ENCODE data around the gene ZNF611.
"Not testable (repeated sequence)": the region's sequence is repeated elsewhere in the genome, so short reads cannot be mapped to it uniquely, and the experiment has no call there.

The ZNF611 gene

DNA sequence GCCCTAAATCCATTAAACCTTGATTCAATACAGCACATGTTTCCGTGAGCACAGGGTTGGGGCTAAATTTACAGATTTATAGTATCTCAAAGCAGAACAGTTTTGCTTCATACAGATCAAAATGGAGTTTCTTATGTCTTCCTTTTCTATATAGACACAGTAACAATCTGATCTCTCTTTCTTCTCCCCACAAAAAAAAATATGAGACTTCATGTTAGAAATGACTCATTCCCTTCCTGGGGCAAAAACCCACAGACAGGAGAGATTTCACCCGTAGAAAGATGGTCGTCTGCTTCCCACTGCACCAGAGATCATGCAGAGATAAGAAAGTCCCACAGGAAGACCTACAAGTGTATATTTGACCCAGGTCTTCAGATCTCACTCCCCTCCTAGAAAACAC is 7.7 kb upstream of the ZNF611 start:
- TF ChIP-seq, protein P1, sequence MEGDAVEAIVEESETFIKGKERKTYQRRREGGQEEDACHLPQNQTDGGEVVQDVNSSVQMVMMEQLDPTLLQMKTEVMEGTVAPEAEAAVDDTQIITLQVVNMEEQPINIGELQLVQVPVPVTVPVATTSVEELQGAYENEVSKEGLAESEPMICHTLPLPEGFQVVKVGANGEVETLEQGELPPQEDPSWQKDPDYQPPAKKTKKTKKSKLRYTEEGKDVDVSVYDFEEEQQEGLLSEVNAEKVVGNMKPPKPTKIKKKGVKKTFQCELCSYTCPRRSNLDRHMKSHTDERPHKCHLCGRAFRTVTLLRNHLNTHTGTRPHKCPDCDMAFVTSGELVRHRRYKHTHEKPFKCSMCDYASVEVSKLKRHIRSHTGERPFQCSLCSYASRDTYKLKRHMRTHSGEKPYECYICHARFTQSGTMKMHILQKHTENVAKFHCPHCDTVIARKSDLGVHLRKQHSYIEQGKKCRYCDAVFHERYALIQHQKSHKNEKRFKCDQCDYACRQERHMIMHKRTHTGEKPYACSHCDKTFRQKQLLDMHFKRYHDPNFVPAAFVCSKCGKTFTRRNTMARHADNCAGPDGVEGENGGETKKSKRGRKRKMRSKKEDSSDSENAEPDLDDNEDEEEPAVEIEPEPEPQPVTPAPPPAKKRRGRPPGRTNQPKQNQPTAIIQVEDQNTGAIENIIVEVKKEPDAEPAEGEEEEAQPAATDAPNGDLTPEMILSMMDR (IDR thresholded peaks at IDR 0.05; ENCODE audit: low read depth, low read length, missing control alignments): no peak
- no peak for DNase-seq (ENCODE audit: low read depth)
- H3K4me3 ChIP-seq (ENCODE audit: low read depth, low read length): no peak overlapping the region

- TF ChIP-seq, protein P1 (IDR thresholded peaks at IDR 0.05; ENCODE audit: low read depth, low read length, missing control alignments): no peak
- DNase-seq (ENCODE audit: low read depth): no peak
- no peak overlapping the region for H3K4me3 ChIP-seq (ENCODE audit: low read depth, low read length)
Measured at GRCh38 chr19:52741951-52742485, 7.2 kb upstream of the ZNF611 start.

DNA sequence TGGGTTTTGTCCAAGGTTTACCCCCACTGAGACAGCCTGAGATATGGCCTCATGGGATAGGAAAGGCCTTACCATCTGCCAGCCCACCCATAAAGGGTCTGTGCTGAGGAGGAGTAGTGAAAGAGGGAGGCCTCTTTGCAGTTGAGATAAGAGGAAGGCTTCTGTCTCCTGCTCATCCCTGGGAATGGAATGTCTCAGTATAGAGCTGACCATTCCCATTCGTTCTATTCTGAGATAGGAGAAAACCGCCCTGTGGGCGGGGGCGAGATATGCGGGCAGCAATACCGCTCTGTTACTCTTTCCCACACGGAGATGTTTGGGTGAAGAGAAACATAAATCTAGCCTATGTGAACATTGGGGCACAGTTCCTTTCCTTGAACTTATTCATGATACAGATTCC is 6.5 kb upstream of the ZNF611 start:
- not testable (repeated sequence) for DNase-seq (ENCODE audit: low read depth); H3K4me3 ChIP-seq (ENCODE audit: low read depth, low read length)

GRCh38 chr19:52739576-52739975 is 4.7 kb upstream of the ZNF611 start:
- TF ChIP-seq, protein P1 (IDR thresholded peaks at IDR 0.05; ENCODE audit: low read depth, low read length, missing control alignments): no peak
- DNase-seq (ENCODE audit: low read depth): no peak
- no peak overlapping the region for H3K4me3 ChIP-seq (ENCODE audit: low read depth, low read length)

GRCh38 chr19:52735734-52736133 is 890 bp upstream of the ZNF611 start:
- H3K4me3 ChIP-seq (ENCODE audit: low read depth, low read length): no peak overlapping the region
- no peak for DNase-seq (ENCODE audit: low read depth)
- TF ChIP-seq, protein P1 (IDR thresholded peaks at IDR 0.05; ENCODE audit: low read depth, low read length, missing control alignments): no peak

- peak overlapping the region; percentile 85 for H3K4me3 ChIP-seq (ENCODE audit: low read depth, low read length)
- TF ChIP-seq, protein P1 (IDR thresholded peaks at IDR 0.05; ENCODE audit: low read depth, low read length, missing control alignments): no peak
- DNase-seq (ENCODE audit: low read depth): no peak
Measured at GRCh38 chr19:52734331-52734892, 432 bp downstream of the ZNF611 start.

- not testable (repeated sequence) for DNase-seq (ENCODE audit: low read depth)
Measured at GRCh38 chr19:52726051-52726450, 8.8 kb downstream of the ZNF611 start.

DNA sequence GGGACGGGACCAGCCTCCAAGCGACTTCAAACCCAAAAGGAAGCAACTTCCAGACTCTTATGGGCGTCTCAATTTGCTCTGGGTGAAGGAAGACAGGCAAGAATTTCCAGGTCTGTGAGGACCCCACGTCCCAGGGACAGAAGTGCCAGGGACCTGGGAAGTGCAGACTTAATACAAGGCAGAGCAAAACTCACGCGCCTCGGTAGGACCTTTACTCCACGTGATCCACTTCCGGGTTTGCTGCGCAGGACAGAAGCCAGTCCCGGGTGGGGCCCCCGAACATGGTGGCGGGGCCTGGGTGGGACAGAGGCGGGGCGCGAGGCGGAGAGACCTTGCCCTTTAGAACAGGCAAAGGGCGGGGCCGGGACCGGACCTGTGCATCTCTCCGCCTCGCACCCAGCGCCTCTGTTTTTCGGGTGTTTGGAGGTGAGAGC is 9.3 kb downstream of the ZNF611 start:
- no peak overlapping the region for H3K4me3 ChIP-seq (ENCODE audit: low read depth, low read length)
- TF ChIP-seq, protein P1 (IDR thresholded peaks at IDR 0.05; ENCODE audit: low read depth, low read length, missing control alignments): no peak
- DNase-seq (ENCODE audit: low read depth): no peak

More at GRCh38 chr19:52726051-52726450, 8.8 kb downstream of the ZNF611 start:
- H3K4me3 ChIP-seq (ENCODE audit: low read depth, low read length): not testable (repeated sequence)

Measured in GM12864 (cell line).